ENCODE measurements around the gene SSB. TPM values are rescaled to one million over a fixed set of nuclear protein-coding genes. Genes with fewer than 3 reads are reported as not detected.

The SSB gene
- total and polyA plus RNA-seq, 9 of the 15 experiments (the other 6 are each of a cell fraction or from before 2014, with no cell fraction given), result 317 to 849 (median 515) TPM

DNA sequence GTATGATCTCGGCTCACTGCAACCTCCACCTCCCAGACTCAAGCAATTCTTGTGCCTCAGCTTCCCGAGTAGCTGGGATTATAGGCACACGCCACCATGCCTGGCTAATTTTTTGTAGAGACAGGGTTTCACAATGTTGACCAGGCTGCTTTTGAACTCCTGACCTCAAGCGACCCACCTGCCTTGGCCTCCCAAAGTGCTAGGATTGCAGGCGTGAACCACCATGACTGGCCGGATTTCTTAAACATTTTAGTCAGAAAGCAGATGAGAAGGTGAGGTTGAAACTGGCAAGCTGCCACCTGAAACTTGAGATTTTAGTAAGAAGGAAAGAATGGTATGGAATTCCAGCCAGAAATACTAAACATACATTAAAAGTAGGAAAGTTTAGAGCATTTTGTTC, 33.1 kb upstream of the SSB start:
- FAIRE-seq (no peak), DNase-seq (ENCODE audit: extremely low read depth in 1 of 4, low spot score in 3 of 4) (no peak), ATAC-seq (no peak)
- CTCF ChIA-PET (ENCODE audit: low intra/inter-chr PET ratio), result no interaction called here
- no peak overlapping the region for H3K9ac ChIP-seq (ENCODE audit: insufficient read depth in 1 of 2, low read depth in 2 of 2, low read length in 2 of 2)
- no peak overlapping the region for H3K4me3 ChIP-seq
- H3K4me1 ChIP-seq (replicated peaks in 1 of 2; ENCODE audit: control insufficient read depth in 2 of 2, insufficient read depth in 2 of 2, low read length in 2 of 2), result peaks cover 0 to 5% of the 10 kb centered on the region in 2 experiments; a peak in 2 of 5 replicates
- H3K36me3 ChIP-seq (ENCODE audit: control insufficient read depth, insufficient read depth, low read length), result no peaks in the 10 kb centered on the region
- no peaks in the 10 kb centered on the region for H3K27me3 ChIP-seq (ENCODE audit: control insufficient read depth in 2 of 2, insufficient read depth in 2 of 2, low read length in 2 of 2)
- no peaks in the 10 kb centered on the region for H3K9me3 ChIP-seq (replicated peaks; ENCODE audit: control insufficient read depth, insufficient read depth, low read depth, low read length)
- no peak overlapping the region for H3K4me2 ChIP-seq (ENCODE audit: insufficient read depth, low read length)
- no peak overlapping the region for H3K27ac ChIP-seq (ENCODE audit: extremely low read depth, low read depth, low read length)
- in situ Hi-C loops (cut with MboI) (no loop called here), intact Hi-C loops (cut with micrococcal nuclease) (no loop called here)
- H4K20me1 ChIP-seq (replicated peaks; ENCODE audit: control insufficient read depth, insufficient read depth, low read length), result no peaks in the 10 kb centered on the region
- no peaks in the 10 kb centered on the region for H3K79me2 ChIP-seq (ENCODE audit: control insufficient read depth, insufficient read depth, low read length)
- BruUV-seq (replicated peaks), result no TSS peak
- POLR2A ChIA-PET, result no interaction called here
- TF ChIP-seq NFIC (IDR thresholded peaks at IDR 0.05) (peak; percentile 63), CBX3 (IDR thresholded peaks at IDR 0.05; ENCODE audit: borderline replicate concordance in 1 of 2, low read length in 2 of 2) (no peak)
- H2AFZ ChIP-seq (ENCODE audit: low read depth, low read length), result no peak overlapping the region
- no peaks in the 10 kb centered on the region for H3K9me1 ChIP-seq (ENCODE audit: control insufficient read depth, insufficient read depth, low read length)
- 47% methylated on average over 6 of the region's 6 CpGs for WGBS (ENCODE audit: insufficient coverage, low coverage, missing lambda C conversion rate)

DNA sequence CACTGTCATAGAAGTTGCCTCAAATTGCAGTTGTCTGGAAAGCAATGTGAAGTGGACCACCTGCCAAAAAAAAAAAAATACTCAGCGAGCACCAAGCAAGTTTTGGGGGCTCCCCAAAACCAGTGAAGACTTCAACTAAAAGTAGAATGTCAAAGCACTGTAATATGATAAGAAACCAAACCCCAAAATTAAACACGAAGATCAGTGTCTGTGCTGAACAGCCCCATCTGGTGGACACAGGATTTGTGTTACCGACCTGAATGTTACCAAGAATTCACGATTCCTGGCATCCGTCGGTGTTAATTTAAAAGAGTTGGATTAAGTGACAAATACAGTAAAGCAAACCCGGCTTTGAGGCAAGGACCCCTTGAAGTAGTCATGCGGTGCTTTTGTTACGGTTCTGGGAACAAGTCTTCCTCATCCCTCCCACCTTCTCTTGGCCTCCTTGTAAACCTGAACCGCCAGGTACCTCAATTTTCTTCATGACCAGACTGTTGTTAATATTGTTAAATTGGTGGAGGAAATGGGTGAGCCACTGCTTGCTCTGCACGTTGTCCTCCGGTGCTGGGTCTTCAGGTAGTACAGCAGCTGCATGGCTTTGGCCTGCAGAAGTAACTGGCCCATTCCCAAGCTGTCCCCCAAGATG, 31.3 kb upstream of the SSB start:
- H3K79me2 ChIP-seq (ENCODE audit: control insufficient read depth, insufficient read depth, low read length), result no peaks in the 10 kb centered on the region
- no TSS peak for BruUV-seq (replicated peaks)
- CTCF ChIA-PET (ENCODE audit: low intra/inter-chr PET ratio), result no interaction called here
- no peaks in the 10 kb centered on the region for H3K27me3 ChIP-seq (ENCODE audit: control insufficient read depth in 2 of 2, insufficient read depth in 2 of 2, low read length in 2 of 2)
- no peak overlapping the region for H3K27ac ChIP-seq (ENCODE audit: extremely low read depth, low read depth, low read length)
- H3K36me3 ChIP-seq (ENCODE audit: control insufficient read depth, insufficient read depth, low read length), result no peaks in the 10 kb centered on the region
- POLR2A ChIA-PET, result interaction anchor here (0.6 kb wide), 1 partner anchor 33 kb away, joined by 3 read pairs; no protein-coding TSS in a partner anchor
- in situ Hi-C loops (cut with MboI) (no loop called here), intact Hi-C loops (cut with micrococcal nuclease) (no loop called here)
- DNase-seq (ENCODE audit: extremely low read depth in 1 of 4, low spot score in 3 of 4) (peak; percentile 44 to 77 (median 58)), ATAC-seq (peak; percentile 85), FAIRE-seq (peak; percentile 93)
- no peak overlapping the region for H3K4me2 ChIP-seq (ENCODE audit: insufficient read depth, low read length)
- H3K4me1 ChIP-seq (replicated peaks in 1 of 2; ENCODE audit: control insufficient read depth in 2 of 2, insufficient read depth in 2 of 2, low read length in 2 of 2), result peaks cover 0 to 5% of the 10 kb centered on the region in 2 experiments; a peak in 2 of 5 replicates
- WGBS (ENCODE audit: insufficient coverage, low coverage, missing lambda C conversion rate), result 36% methylated on average over 12 of the region's 12 CpGs
- no peaks in the 10 kb centered on the region for H4K20me1 ChIP-seq (replicated peaks; ENCODE audit: control insufficient read depth, insufficient read depth, low read length)
- peak overlapping the region; percentile 30; the same call in 1 of the 2 replicates for H2AFZ ChIP-seq (ENCODE audit: low read depth, low read length)
- no peak overlapping the region for H3K4me3 ChIP-seq
- no peaks in the 10 kb centered on the region for H3K9me1 ChIP-seq (ENCODE audit: control insufficient read depth, insufficient read depth, low read length)
- no peak overlapping the region for H3K9ac ChIP-seq (ENCODE audit: insufficient read depth in 1 of 2, low read depth in 2 of 2, low read length in 2 of 2)
- H3K9me3 ChIP-seq (replicated peaks; ENCODE audit: control insufficient read depth, insufficient read depth, low read depth, low read length), result no peaks in the 10 kb centered on the region
- TF ChIP-seq, protein P1, sequence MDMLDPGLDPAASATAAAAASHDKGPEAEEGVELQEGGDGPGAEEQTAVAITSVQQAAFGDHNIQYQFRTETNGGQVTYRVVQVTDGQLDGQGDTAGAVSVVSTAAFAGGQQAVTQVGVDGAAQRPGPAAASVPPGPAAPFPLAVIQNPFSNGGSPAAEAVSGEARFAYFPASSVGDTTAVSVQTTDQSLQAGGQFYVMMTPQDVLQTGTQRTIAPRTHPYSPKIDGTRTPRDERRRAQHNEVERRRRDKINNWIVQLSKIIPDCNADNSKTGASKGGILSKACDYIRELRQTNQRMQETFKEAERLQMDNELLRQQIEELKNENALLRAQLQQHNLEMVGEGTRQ (CRISPR knock-in tag; IDR thresholded peaks at IDR 0.05), result no peak
- TF ChIP-seq, protein P2, sequence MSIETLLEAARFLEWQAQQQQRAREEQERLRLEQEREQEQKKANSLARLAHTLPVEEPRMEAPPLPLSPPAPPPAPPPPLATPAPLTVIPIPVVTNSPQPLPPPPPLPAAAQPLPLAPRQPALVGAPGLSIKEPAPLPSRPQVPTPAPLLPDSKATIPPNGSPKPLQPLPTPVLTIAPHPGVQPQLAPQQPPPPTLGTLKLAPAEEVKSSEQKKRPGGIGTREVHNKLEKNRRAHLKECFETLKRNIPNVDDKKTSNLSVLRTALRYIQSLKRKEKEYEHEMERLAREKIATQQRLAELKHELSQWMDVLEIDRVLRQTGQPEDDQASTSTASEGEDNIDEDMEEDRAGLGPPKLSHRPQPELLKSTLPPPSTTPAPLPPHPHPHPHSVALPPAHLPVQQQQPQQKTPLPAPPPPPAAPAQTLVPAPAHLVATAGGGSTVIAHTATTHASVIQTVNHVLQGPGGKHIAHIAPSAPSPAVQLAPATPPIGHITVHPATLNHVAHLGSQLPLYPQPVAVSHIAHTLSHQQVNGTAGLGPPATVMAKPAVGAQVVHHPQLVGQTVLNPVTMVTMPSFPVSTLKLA (conservative IDR thresholded peaks at IDR 0.05), result no peak
- no peak for TF ChIP-seq SIX5 (IDR thresholded peaks at IDR 0.05; ENCODE audit: borderline replicate concordance in 1 of 2, insufficient read depth in 1 of 2, low read depth in 1 of 2, low read length in 2 of 2)
- no peak for TF ChIP-seq ZNF274 (IDR thresholded peaks at IDR 0.05; ENCODE audit: borderline replicate concordance, low read depth, low read length)
- TF ChIP-seq HCFC1 (IDR thresholded peaks at IDR 0.05; ENCODE audit: low read depth, low read length), result no peak
- TF ChIP-seq FOXA1 (IDR thresholded peaks at IDR 0.05; ENCODE audit: borderline replicate concordance), result no peak
- TF ChIP-seq KDM5B (IDR thresholded peaks at IDR 0.05; ENCODE audit: insufficient replicate concordance, low read depth, low read length), result no peak
- no peak for TF ChIP-seq PURB (CRISPR knock-in tag; IDR thresholded peaks at IDR 0.05; ENCODE audit: low read depth)
- TF ChIP-seq, protein P3, sequence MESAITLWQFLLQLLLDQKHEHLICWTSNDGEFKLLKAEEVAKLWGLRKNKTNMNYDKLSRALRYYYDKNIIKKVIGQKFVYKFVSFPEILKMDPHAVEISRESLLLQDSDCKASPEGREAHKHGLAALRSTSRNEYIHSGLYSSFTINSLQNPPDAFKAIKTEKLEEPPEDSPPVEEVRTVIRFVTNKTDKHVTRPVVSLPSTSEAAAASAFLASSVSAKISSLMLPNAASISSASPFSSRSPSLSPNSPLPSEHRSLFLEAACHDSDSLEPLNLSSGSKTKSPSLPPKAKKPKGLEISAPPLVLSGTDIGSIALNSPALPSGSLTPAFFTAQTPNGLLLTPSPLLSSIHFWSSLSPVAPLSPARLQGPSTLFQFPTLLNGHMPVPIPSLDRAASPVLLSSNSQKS (CRISPR knock-in tag; IDR thresholded peaks at IDR 0.05), result no peak
